ENCODE measurements around the gene HELQ. TPM values are rescaled to one million over a fixed set of nuclear protein-coding genes. Genes with fewer than 3 reads are reported as not detected.

HELQ gene
- total RNA-seq: 15.1 and 19.3 TPM in 2 replicates

GRCh38 chr4:83455281-83456183 lies at the start of gene HELQ, which contains the start of gene MRPS18C:
Gene HELQ, minus strand, starts transcription at chr4:83455823. Its CDS starts 130 bp downstream, at chr4:83455693.
Gene MRPS18C, plus strand, starts transcription at chr4:83456058. Its CDS starts 20 bp downstream, at chr4:83456078.

GRCh38 chr4:83484500-83485461 lies 29.2 kb upstream of the HELQ start, which contains the start of gene ABRAXAS1:
Gene ABRAXAS1, minus strand, starts transcription at chr4:83485100. Its CDS starts 28 bp downstream, at chr4:83485072.

Small RNAs within 50 kb of the gene (small RNA-seq; reads per million reads assigned to genes)
- 0.42 reads per million for gene AC114781.5

Other genes with a start within 250 kb of the HELQ start
- gene COQ2, start 171.0 kb downstream of the HELQ start, total RNA-seq: 24.8 and 27.8 TPM in 2 replicates
- 16.2 and 21.4 TPM in 2 replicates for gene HPSE, start 121.0 kb downstream of the HELQ start, total RNA-seq
- 31.7 and 31.8 TPM in 2 replicates for gene MRPS18C, start 235 bp upstream of the HELQ start, total RNA-seq
- 25.3 and 25.6 TPM in 2 replicates for gene ABRAXAS1, start 29.3 kb upstream of the HELQ start, total RNA-seq
- 8.5 and 24.8 TPM in 2 replicates for gene GPAT3, start 80.3 kb upstream of the HELQ start, total RNA-seq

Data from thoracic aorta endothelial cell (primary cell).